Nephron (organoid): ENCODE results near the gene TOR4A.
A peak's percentile ranks its signal among the peaks of the same experiment; 100 is the strongest.

Experiments
- H3K27ac Mint-ChIP-seq, 3 experiments: 2 replicates each; pipeline ENCODE4 v1.8.0; 2020; ENCODE audit warnings: mixed read lengths in 3 of 3, mild to moderate bottlenecking in 2 of 3, moderate library complexity in 1 of 3
- H3K27me3 Mint-ChIP-seq: 2 replicates; pipeline ENCODE4 v1.8.0; 2021; ENCODE audit warnings: low read depth, mild to moderate bottlenecking, moderate library complexity, mixed read lengths
- H3K36me3 Mint-ChIP-seq: 2 replicates; pipeline ENCODE4 v1.8.0; 2020; ENCODE audit warnings: low read depth, mixed read lengths
- H3K4me1 Mint-ChIP-seq: 2 replicates; pipeline ENCODE4 v1.8.0; 2020; ENCODE audit warnings: mixed read lengths
- H3K4me3 Mint-ChIP-seq, 3 experiments: 2 replicates each; pipeline ENCODE4 v1.8.0; 2020; ENCODE audit warnings: mild to moderate bottlenecking in 3 of 3, mixed read lengths in 3 of 3, moderate library complexity in 2 of 3
- H3K9me3 Mint-ChIP-seq: 2 replicates; pipeline ENCODE4 v1.8.0; 2020; ENCODE audit warnings: mixed read lengths
- CTCF ChIP-seq, 3 experiments: fragments of 200-600 bp; sonication (generic); IDR thresholded peaks; one replicate each; pipeline ENCODE4 v1.5.0; 2021; ENCODE audit warnings: antibody characterized with exemption in 3 of 3; ENCODE audit not compliant: unreplicated experiment in 3 of 3

The TOR4A gene

GRCh38 chr9:137319739-137320551, 42.4 kb downstream of the TOR4A start:
- no peak for TF ChIP-seq CTCF (IDR thresholded peaks at IDR 0.05; ENCODE audit: unreplicated experiment in 3 of 3)
- H3K9me3 Mint-ChIP-seq: no peaks in the 10 kb centered on the region
- H3K36me3 Mint-ChIP-seq: peaks cover under 1% of the 10 kb centered on the region
- H3K27me3 Mint-ChIP-seq: no peaks in the 10 kb centered on the region
- H3K27ac Mint-ChIP-seq: no peak overlapping the region
- no peaks in the 10 kb centered on the region for H3K4me1 Mint-ChIP-seq
- no peak overlapping the region for H3K4me3 Mint-ChIP-seq

GRCh38 chr9:137320555-137321384, 43.2 kb downstream of the TOR4A start:
- no peak for TF ChIP-seq CTCF (IDR thresholded peaks at IDR 0.05; ENCODE audit: unreplicated experiment in 3 of 3)
- Mint-ChIP-seq H3K4me3 (no peak overlapping the region), H3K27me3 (no peaks in the 10 kb centered on the region), H3K36me3 (peaks cover 3% of the 10 kb centered on the region), H3K9me3 (no peaks in the 10 kb centered on the region), H3K4me1 (no peaks in the 10 kb centered on the region), H3K27ac (peak overlapping the region in 1 of 3 experiments; percentile 20)

GRCh38 chr9:137321726-137322361, 44.3 kb downstream of the TOR4A start:
- H3K4me3 Mint-ChIP-seq: no peak overlapping the region
- no peak overlapping the region for H3K27ac Mint-ChIP-seq
- TF ChIP-seq CTCF (IDR thresholded peaks at IDR 0.05; ENCODE audit: unreplicated experiment in 3 of 3): no peak
- H3K9me3 Mint-ChIP-seq: no peaks in the 10 kb centered on the region
- H3K27me3 Mint-ChIP-seq: no peaks in the 10 kb centered on the region
- peaks cover 3% of the 10 kb centered on the region for H3K36me3 Mint-ChIP-seq
- no peaks in the 10 kb centered on the region for H3K4me1 Mint-ChIP-seq

- Mint-ChIP-seq H3K9me3 (no peaks in the 10 kb centered on the region), H3K36me3 (peaks cover 6% of the 10 kb centered on the region), H3K27ac (no peak overlapping the region), H3K4me3 (no peak overlapping the region), H3K27me3 (no peaks in the 10 kb centered on the region), H3K4me1 (no peaks in the 10 kb centered on the region)
- no peak for TF ChIP-seq CTCF (IDR thresholded peaks at IDR 0.05; ENCODE audit: unreplicated experiment in 3 of 3)
Observed at GRCh38 chr9:137323531-137324331, 46.2 kb downstream of the TOR4A start.

- Mint-ChIP-seq H3K36me3 (peaks cover 6% of the 10 kb centered on the region), H3K27ac (no peak overlapping the region), H3K4me1 (no peaks in the 10 kb centered on the region), H3K4me3 (no peak overlapping the region), H3K27me3 (no peaks in the 10 kb centered on the region), H3K9me3 (peaks cover 2% of the 10 kb centered on the region)
- TF ChIP-seq CTCF (IDR thresholded peaks at IDR 0.05; ENCODE audit: unreplicated experiment in 3 of 3): no peak
Observed at GRCh38 chr9:137325124-137325523, 47.6 kb downstream of the TOR4A start.
